ENCODE data around the gene KCNQ1.

DNA sequence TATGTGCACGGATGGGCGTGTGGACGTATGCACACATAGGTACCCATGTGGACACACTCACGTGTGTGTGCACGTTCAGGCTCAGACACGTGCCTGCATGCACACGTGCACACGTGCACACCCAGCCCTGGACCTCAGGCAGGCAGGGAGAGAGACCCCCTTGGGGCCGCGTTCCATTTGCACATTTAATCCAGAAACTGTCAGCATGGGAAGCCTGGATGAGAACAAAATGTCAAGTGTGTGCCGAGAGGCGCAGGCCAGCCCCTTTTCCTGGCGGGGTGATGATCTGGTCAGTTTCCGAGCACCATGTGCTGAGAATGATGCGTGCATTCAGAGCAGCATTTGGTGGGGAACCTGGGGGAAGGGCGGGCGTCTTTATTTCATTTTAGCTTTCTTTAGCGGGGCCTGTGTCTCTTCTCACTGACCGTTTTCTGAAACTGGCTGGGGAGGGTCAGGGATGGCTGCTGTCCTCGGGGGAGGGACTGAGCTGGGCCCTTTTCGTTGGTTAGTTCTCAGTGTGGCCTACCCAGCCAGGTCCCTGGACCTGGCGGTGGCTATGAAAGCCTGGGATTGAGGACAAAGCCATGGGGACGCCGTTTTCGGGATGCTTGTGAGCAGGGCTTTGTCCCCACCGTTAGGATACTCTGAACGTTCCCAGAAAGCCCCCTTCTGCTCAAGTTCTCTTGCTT, 96.3 kb downstream of the KCNQ1 start:
- TF ChIP-seq POLR2A (IDR thresholded peaks at IDR 0.05): no peak
- TF ChIP-seq, protein P1, sequence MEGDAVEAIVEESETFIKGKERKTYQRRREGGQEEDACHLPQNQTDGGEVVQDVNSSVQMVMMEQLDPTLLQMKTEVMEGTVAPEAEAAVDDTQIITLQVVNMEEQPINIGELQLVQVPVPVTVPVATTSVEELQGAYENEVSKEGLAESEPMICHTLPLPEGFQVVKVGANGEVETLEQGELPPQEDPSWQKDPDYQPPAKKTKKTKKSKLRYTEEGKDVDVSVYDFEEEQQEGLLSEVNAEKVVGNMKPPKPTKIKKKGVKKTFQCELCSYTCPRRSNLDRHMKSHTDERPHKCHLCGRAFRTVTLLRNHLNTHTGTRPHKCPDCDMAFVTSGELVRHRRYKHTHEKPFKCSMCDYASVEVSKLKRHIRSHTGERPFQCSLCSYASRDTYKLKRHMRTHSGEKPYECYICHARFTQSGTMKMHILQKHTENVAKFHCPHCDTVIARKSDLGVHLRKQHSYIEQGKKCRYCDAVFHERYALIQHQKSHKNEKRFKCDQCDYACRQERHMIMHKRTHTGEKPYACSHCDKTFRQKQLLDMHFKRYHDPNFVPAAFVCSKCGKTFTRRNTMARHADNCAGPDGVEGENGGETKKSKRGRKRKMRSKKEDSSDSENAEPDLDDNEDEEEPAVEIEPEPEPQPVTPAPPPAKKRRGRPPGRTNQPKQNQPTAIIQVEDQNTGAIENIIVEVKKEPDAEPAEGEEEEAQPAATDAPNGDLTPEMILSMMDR (IDR thresholded peaks at IDR 0.05): no peak

Data from lower leg skin (tissue), 3 donors.